T-helper 2 cell treated with Interferon-gamma antibody and Interleukin-4, amounts not matched to agents 100 ng/mL and 5 ng/mL, for 36 hours (primary cell): Measurements from ENCODE around the gene PLA2G4E. TPM values are rescaled to one million over a fixed set of nuclear protein-coding genes. Genes with fewer than 3 reads are reported as not detected.

ENCODE experiments used
- intact Hi-C: fragments of 100-400 bp; cut with micrococcal nuclease; formaldehyde crosslinking; loops from one replicate; pipeline ENCODE4 v1.15.1; 2023
- total RNA-seq: library from RNA; stranded (reverse); gene quantifications from 2 replicates; pipeline ENCODE4 v1.2.3, GENCODE V29; 2022

Gene PLA2G4E
- total RNA-seq, 1 donor from 2014 or later: not detected

- intact Hi-C loops: loop anchor here (1.0 to 5.0 kb wide), 4 partner anchors 35 to 163 kb away; partner anchors contain the start of genes EHD4 and MAPKBP1
Observed at GRCh38 chr15:41937568-41937923, 83.3 kb downstream of the PLA2G4E start.

GRCh38 chr15:41936649-41937567 is 83.9 kb downstream of the PLA2G4E start:
- intact Hi-C loops: loop anchor here (1.0 to 5.0 kb wide), 4 partner anchors 35 to 163 kb away; partner anchors contain the start of genes EHD4 and MAPKBP1

- intact Hi-C loops: loop anchor here (2.0 to 5.0 kb wide), 3 partner anchors 34 to 109 kb away; partner anchors contain the start of gene EHD4
Observed at GRCh38 chr15:41936155-41936554, 84.7 kb downstream of the PLA2G4E start.

- intact Hi-C loops: loop anchor here (2.0 to 5.0 kb wide), 3 partner anchors 33 to 109 kb away; partner anchors contain the start of gene EHD4
Observed at GRCh38 chr15:41935566-41936020, 85.2 kb downstream of the PLA2G4E start.

- intact Hi-C loops: loop anchor here (5.0 kb wide), 1 partner anchor 33 kb away; no protein-coding TSS in a partner anchor
Observed at GRCh38 chr15:41934843-41935242, 86.0 kb downstream of the PLA2G4E start.

- intact Hi-C loops: no loop called here
Observed at GRCh38 chr15:41933771-41934170, 87.1 kb downstream of the PLA2G4E start.

- intact Hi-C loops: no loop called here
Observed at GRCh38 chr15:41933326-41933725, 87.5 kb downstream of the PLA2G4E start.

- intact Hi-C loops: no loop called here
Observed at GRCh38 chr15:41932511-41933289, 88.1 kb downstream of the PLA2G4E start.

- intact Hi-C loops: no loop called here
Observed at GRCh38 chr15:41932101-41932500, 88.7 kb downstream of the PLA2G4E start.

Other genes starting within 250 kb of the PLA2G4E start
- 39.7 and 39.8 TPM in 2 replicates for gene MAPKBP1, start 246.6 kb downstream of the PLA2G4E start, total RNA-seq
- 17.7 and 17.8 TPM in 2 replicates for gene JMJD7, start 192.9 kb downstream of the PLA2G4E start, total RNA-seq
- 8.6 and 11.1 TPM in 2 replicates for gene PLA2G4B, start 182.2 kb downstream of the PLA2G4E start, total RNA-seq
- 0.59 and 1.0 TPM in 2 replicates for gene SPTBN5, start 127.0 kb downstream of the PLA2G4E start, total RNA-seq
- gene EHD4, start 48.5 kb downstream of the PLA2G4E start, total RNA-seq: 9.1 and 9.7 TPM in 2 replicates
- not detected in 2 replicates for gene PLA2G4D, start 73.5 kb upstream of the PLA2G4E start, total RNA-seq
- not detected in 2 replicates for gene PLA2G4F, start 135.6 kb upstream of the PLA2G4E start, total RNA-seq
- 71.1 and 74.1 TPM in 2 replicates for gene VPS39, start 187.3 kb upstream of the PLA2G4E start, total RNA-seq